Progenitor cell of endocrine pancreas (in vitro differentiated cells): ENCODE measurements around the gene MYL6. TPM values are rescaled to one million over a fixed set of nuclear protein-coding genes. Genes with fewer than 3 reads are reported as not detected.

ENCODE experiments used
- DNase-seq: peaks from one replicate; pipeline ENCODE4 v3.0.0; 2021; ENCODE audit warnings: low spot score; ENCODE audit not compliant: unreplicated experiment
- H3K27ac Mint-ChIP-seq: 2 replicates; pipeline ENCODE4 v1.8.0; 2021; ENCODE audit warnings: mild to moderate bottlenecking, moderate library complexity, mixed read lengths
- H3K27me3 Mint-ChIP-seq: 2 replicates; pipeline ENCODE4 v1.8.0; 2021; ENCODE audit warnings: mixed read lengths
- H3K36me3 Mint-ChIP-seq: 2 replicates; pipeline ENCODE4 v1.8.0; 2022; ENCODE audit warnings: mixed read lengths; ENCODE audit not compliant: insufficient read depth
- H3K4me1 Mint-ChIP-seq: 2 replicates; pipeline ENCODE4 v1.8.0; 2021; ENCODE audit warnings: low read depth, mixed read lengths
- H3K4me3 Mint-ChIP-seq: 2 replicates; pipeline ENCODE4 v1.8.0; 2021; ENCODE audit warnings: low read depth, mild to moderate bottlenecking, moderate library complexity, mixed read lengths
- H3K9me3 Mint-ChIP-seq: 2 replicates; pipeline ENCODE4 v1.8.0; 2021; ENCODE audit warnings: low read depth, mixed read lengths
- CTCF ChIP-seq: fragments of 200-600 bp; sonication (generic); IDR thresholded peaks from one replicate; pipeline ENCODE4 v1.5.0; 2021; ENCODE audit warnings: antibody characterized with exemption, mild to moderate bottlenecking; ENCODE audit not compliant: unreplicated experiment
- total RNA-seq: library from RNA; stranded (reverse); gene quantifications from 2 replicates; pipeline ENCODE4 v1.2.1, GENCODE V29; 2021

MYL6 gene
- total RNA-seq, 1 donor from 2014 or later, result 1,155 TPM

GRCh38 chr12:56205445-56205844 is 47.3 kb downstream of the MYL6 start:
- DNase-seq, result no peak
- H3K4me3 Mint-ChIP-seq, result no peak overlapping the region
- H3K9me3 Mint-ChIP-seq, result no peaks in the 10 kb centered on the region
- no peaks in the 10 kb centered on the region for H3K27me3 Mint-ChIP-seq
- H3K27ac Mint-ChIP-seq, result no peak overlapping the region
- peaks cover 1% of the 10 kb centered on the region for H3K4me1 Mint-ChIP-seq
- TF ChIP-seq CTCF, result peak; percentile 14
- peaks cover 13% of the 10 kb centered on the region for H3K36me3 Mint-ChIP-seq

- peak; percentile 55 for TF ChIP-seq CTCF
- Mint-ChIP-seq H3K4me1 (peaks cover 1% of the 10 kb centered on the region), H3K27ac (no peak overlapping the region), H3K27me3 (no peaks in the 10 kb centered on the region), H3K4me3 (no peak overlapping the region), H3K9me3 (no peaks in the 10 kb centered on the region), H3K36me3 (peaks cover 14% of the 10 kb centered on the region)
- DNase-seq, result no peak
Measured at GRCh38 chr12:56206452-56207166, 48.5 kb downstream of the MYL6 start.

- H3K27ac Mint-ChIP-seq, result peak overlapping the region; percentile 7
- H3K9me3 Mint-ChIP-seq, result no peaks in the 10 kb centered on the region
- peaks cover 17% of the 10 kb centered on the region for H3K36me3 Mint-ChIP-seq
Measured at GRCh38 chr12:56208006-56208405, 49.8 kb downstream of the MYL6 start.

More at GRCh38 chr12:56208006-56208405, 49.8 kb downstream of the MYL6 start:
- H3K4me3 Mint-ChIP-seq, result no peak overlapping the region
- no peak for TF ChIP-seq CTCF
- DNase-seq, result no peak
- no peaks in the 10 kb centered on the region for H3K27me3 Mint-ChIP-seq
- H3K4me1 Mint-ChIP-seq, result no peaks in the 10 kb centered on the region

Other genes with a start within 250 kb of the MYL6 start
- 38.0 and 42.8 TPM in 2 replicates for gene PYM1, start 230.5 kb upstream of the MYL6 start, total RNA-seq
- 10.2 and 16.8 TPM in 2 replicates for gene DGKA, start 227.2 kb upstream of the MYL6 start, total RNA-seq
- gene PMEL, start 192.3 kb upstream of the MYL6 start, total RNA-seq, result 3.7 and 6.3 TPM in 2 replicates
- gene CDK2, start 191.5 kb upstream of the MYL6 start, total RNA-seq, result 62.1 and 66.9 TPM in 2 replicates
- 111 and 116 TPM in 2 replicates for gene RAB5B, start 184.3 kb upstream of the MYL6 start, total RNA-seq
- 44.8 and 45.6 TPM in 2 replicates for gene SUOX, start 161.1 kb upstream of the MYL6 start, total RNA-seq
- gene IKZF4, start 137.3 kb upstream of the MYL6 start, total RNA-seq, result 20.6 and 21.0 TPM in 2 replicates
- 30.2 and 39.3 TPM in 2 replicates for gene RPS26, start 116.4 kb upstream of the MYL6 start, total RNA-seq
- gene ERBB3, start 78.2 kb upstream of the MYL6 start, total RNA-seq, result 206 and 221 TPM in 2 replicates
- gene PA2G4, start 53.8 kb upstream of the MYL6 start, total RNA-seq, result 103 and 106 TPM in 2 replicates
- gene RPL41, start 41.7 kb upstream of the MYL6 start, total RNA-seq, result 3,912 and 3,916 TPM in 2 replicates
- 12.0 and 13.8 TPM in 2 replicates for gene ZC3H10, start 40.1 kb upstream of the MYL6 start, total RNA-seq
- 102 TPM in 2 replicates for gene ESYT1, start 30.1 kb upstream of the MYL6 start, total RNA-seq
- 169 and 172 TPM in 2 replicates for gene MYL6B, start 5.8 kb upstream of the MYL6 start, total RNA-seq
- 202 and 207 TPM in 2 replicates for gene SMARCC2, start 31.1 kb downstream of the MYL6 start, total RNA-seq
- 50.0 and 50.8 TPM in 2 replicates for gene RNF41, start 63.6 kb downstream of the MYL6 start, total RNA-seq
- 37.9 and 40.5 TPM in 2 replicates for gene NABP2, start 66.0 kb downstream of the MYL6 start, total RNA-seq
- gene SLC39A5, start 71.7 kb downstream of the MYL6 start, total RNA-seq, result 62.9 and 65.2 TPM in 2 replicates
- 60.3 and 64.3 TPM in 2 replicates for gene ANKRD52, start 100.0 kb downstream of the MYL6 start, total RNA-seq
- gene COQ10A, start 108.6 kb downstream of the MYL6 start, total RNA-seq, result 23.6 and 24.6 TPM in 2 replicates
- 209 and 216 TPM in 2 replicates for gene CS, start 142.0 kb downstream of the MYL6 start, total RNA-seq
- gene CNPY2, start 157.6 kb downstream of the MYL6 start, total RNA-seq, result 225 and 230 TPM in 2 replicates
- 69.3 and 73.1 TPM in 2 replicates for gene PAN2, start 175.6 kb downstream of the MYL6 start, total RNA-seq
- 0.67 and 0.89 TPM in 2 replicates for gene IL23A, start 180.5 kb downstream of the MYL6 start, total RNA-seq
- gene STAT2, start 201.7 kb downstream of the MYL6 start, total RNA-seq, result 158 and 163 TPM in 2 replicates
- gene APOF, start 204.5 kb downstream of the MYL6 start, total RNA-seq, result not detected in 2 replicates